Muscle layer of duodenum (tissue), 2 donors: ENCODE data around the gene PRKCA.

ENCODE experiments used
- H3K27ac ChIP-seq: one replicate; pipeline ENCODE4 v1.7.0; 2013; ENCODE audit warnings: mild to moderate bottlenecking, low read length
- H3K27me3 ChIP-seq: one replicate; pipeline ENCODE4 v1.7.0; 2013; ENCODE audit warnings: low read depth, mild to moderate bottlenecking, control low read depth, low read length
- H3K36me3 ChIP-seq, 2 donors: one replicate each; pipeline ENCODE4 v1.7.0; 2013; ENCODE audit warnings: low read length in 2 of 2, control low read depth in 1 of 2, mild to moderate bottlenecking in 1 of 2; ENCODE audit not compliant: insufficient read depth in 2 of 2, control insufficient read depth in 1 of 2
- H3K4me1 ChIP-seq, 2 donors: one replicate each; pipeline ENCODE4 v1.7.0; 2013; ENCODE audit warnings: low read length in 2 of 2, mild to moderate bottlenecking in 2 of 2, control low read depth in 1 of 2, moderate library complexity in 1 of 2; ENCODE audit not compliant: insufficient read depth in 2 of 2, control insufficient read depth in 1 of 2
- H3K4me3 ChIP-seq, 2 donors: one replicate each; pipeline ENCODE4 v1.7.0; 2013; ENCODE audit warnings: low read length in 2 of 2, low read depth in 1 of 2, mild to moderate bottlenecking in 1 of 2
- H3K9me3 ChIP-seq, 2 donors: one replicate each; pipeline ENCODE4 v1.7.0; 2013; ENCODE audit warnings: low read length in 2 of 2, control low read depth in 1 of 2, mild to moderate bottlenecking in 1 of 2; ENCODE audit not compliant: control insufficient read depth in 1 of 2
- donor health status: healthy.

Gene PRKCA

DNA sequence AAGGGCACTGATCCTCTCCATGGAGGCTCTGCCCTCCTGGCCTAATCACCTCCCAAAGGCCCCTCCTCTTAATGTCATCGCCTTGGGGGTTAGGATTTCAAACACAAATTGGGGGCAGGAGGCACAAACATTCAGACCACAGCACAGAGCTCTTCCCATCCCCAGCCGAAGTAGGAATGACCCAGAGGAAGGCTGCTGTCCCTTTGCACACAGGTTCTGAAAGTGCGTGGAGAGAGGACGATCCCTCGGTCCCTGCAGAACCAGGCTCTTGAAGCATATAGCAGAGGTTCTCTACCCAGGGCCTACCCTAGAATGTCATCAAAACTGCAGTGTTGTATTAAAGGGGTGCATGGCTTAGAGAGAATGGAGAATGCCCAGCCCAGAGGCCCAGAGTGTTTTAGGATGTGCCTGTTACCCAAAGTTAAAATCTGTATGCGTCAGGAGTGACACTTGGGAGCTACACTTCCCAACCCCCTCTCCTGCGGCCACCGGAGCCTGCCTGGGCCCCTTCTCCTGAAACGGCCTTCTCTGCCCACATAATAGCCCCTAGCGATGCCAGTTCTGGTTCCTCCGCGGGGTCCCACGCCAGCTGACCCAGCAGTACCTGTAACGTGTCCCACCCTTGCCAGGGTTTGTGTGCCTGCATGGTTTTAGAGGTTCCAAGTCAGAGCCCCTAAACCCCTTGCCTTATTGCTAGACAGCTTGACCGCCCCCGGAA lies 373.0 kb downstream of the PRKCA start:
- Histone ChIP-seq H3K27ac (no peak overlapping the region), H3K27me3 (no peaks in the 10 kb centered on the region), H3K9me3 (no peaks in the 10 kb centered on the region)

DNA sequence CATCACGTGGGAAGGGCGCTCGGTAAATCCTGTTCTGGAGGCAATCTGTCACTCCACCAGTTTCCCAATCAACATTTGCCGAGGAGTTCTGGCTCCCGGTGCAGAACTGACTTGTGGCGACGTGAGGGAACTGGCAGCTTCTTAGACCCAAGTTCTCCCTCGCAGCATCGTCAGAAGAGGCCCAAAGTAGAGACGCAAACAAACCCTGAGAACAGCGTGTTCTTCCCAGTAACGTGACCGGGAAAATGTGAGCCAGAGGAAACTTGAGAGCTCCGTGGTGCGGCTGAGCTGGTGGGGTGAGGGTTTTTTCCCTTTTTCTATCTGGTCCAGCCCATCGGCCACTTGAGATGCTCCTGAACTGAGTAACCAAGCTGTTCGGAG lies 373.6 kb downstream of the PRKCA start:
- Histone ChIP-seq H3K36me3 (peaks cover 0 to 6% of the 10 kb centered on the region in 2 donors), H3K4me3 (no peak overlapping the region), H3K4me1 (peaks cover 9 to 26% of the 10 kb centered on the region in 2 donors)

More for the DNA sequence above, 373.0 kb downstream of the PRKCA start:
- Histone ChIP-seq H3K4me3 (no peak overlapping the region), H3K4me1 (peaks cover 9 to 27% of the 10 kb centered on the region in 2 donors), H3K36me3 (peaks cover 0 to 6% of the 10 kb centered on the region in 2 donors)

DNA sequence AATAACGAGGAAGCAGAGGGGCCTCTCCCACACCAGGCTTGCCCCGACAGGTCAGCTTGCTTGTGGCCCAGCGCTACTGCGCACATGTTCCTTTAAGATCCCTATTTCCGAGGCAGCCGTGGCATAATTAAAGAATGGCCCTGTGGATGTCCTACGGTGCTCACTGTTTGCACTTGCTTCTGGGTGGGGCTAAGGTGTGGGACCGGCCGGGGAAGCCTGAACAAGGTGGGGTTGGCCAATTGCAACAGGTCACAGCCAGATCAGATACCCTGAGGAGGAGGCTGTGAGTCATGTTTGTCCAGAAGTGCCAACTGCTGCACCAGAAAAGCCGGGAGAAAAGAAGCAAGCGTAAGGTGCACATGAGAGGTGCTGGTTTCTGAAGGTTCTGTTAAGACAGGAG lies 374.0 kb downstream of the PRKCA start:
- Histone ChIP-seq H3K4me1 (peaks cover 9 to 22% of the 10 kb centered on the region in 2 donors), H3K27ac (no peak overlapping the region), H3K27me3 (no peaks in the 10 kb centered on the region), H3K36me3 (peaks cover 0 to 6% of the 10 kb centered on the region in 2 donors), H3K4me3 (no peak overlapping the region), H3K9me3 (no peaks in the 10 kb centered on the region)

More for the DNA sequence above, 373.6 kb downstream of the PRKCA start:
- Histone ChIP-seq H3K27me3 (no peaks in the 10 kb centered on the region), H3K27ac (no peak overlapping the region), H3K9me3 (no peaks in the 10 kb centered on the region)

DNA sequence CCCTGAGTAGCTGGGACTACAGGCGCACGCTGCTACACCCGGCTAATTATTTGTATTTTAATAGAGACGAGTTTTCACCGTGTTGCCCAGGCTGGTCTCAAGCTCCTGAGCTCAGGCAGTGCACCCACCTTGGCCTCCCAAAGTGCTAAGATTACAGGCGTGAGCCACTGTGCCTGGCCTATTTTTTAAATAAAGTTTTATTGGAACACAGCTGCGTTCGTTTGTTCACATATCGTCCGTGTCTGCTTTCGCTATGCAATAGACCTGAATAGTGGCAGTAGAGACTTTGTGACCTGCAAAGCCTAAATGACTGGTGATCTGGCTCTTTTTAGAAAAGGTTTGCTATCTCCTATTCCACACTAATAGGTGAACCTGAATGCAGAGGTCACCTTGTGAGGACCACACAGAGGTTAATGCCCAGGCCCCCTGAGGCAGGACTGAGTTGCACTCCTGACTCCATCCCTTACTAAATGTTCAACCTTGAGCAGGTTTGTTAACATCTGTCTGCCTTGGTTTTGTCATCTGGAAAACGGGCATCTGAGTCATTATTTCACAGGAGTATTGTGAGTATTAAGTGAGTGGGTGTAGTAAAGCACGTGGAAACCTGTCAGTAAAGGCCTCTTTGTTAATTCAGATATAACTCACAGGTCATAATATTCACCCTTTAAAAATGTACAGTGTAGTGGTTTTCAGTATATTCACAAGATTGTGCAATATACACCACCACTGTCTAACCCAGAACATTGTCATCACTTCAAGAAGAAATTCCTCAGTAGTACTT lies 375.0 kb downstream of the PRKCA start:
- no peak overlapping the region for H3K4me3 ChIP-seq
- H3K9me3 ChIP-seq: no peaks in the 10 kb centered on the region
- peaks cover 9 to 16% of the 10 kb centered on the region in 2 donors for H3K4me1 ChIP-seq
- H3K36me3 ChIP-seq: peaks cover 0 to 6% of the 10 kb centered on the region in 2 donors
- H3K27me3 ChIP-seq: no peaks in the 10 kb centered on the region
- no peak overlapping the region for H3K27ac ChIP-seq

DNA sequence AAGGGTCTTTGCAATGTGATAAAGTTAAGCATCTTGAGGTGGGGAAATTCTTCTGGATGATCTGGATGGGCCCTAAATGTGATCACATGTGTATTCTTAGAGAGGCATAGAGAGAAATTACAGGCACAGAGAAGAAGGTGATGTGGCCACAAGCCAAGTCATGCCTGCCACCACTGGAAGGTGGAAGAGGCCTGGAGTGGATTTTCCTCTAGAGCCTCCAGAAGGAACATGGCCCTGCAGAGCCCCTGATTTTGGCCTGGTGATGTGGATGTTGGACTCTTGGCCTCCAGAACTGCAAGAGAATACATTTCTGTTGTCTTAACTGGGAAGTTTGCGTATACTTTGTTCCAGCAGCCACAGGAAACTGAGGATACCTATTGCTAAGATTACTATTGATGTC lies 375.6 kb downstream of the PRKCA start:
- H3K27me3 ChIP-seq: no peaks in the 10 kb centered on the region
- H3K36me3 ChIP-seq: peaks cover 0 to 6% of the 10 kb centered on the region in 2 donors
- H3K4me3 ChIP-seq: no peak overlapping the region
- H3K9me3 ChIP-seq: no peaks in the 10 kb centered on the region
- H3K4me1 ChIP-seq: peaks cover 9 to 15% of the 10 kb centered on the region in 2 donors
- H3K27ac ChIP-seq: no peak overlapping the region

DNA sequence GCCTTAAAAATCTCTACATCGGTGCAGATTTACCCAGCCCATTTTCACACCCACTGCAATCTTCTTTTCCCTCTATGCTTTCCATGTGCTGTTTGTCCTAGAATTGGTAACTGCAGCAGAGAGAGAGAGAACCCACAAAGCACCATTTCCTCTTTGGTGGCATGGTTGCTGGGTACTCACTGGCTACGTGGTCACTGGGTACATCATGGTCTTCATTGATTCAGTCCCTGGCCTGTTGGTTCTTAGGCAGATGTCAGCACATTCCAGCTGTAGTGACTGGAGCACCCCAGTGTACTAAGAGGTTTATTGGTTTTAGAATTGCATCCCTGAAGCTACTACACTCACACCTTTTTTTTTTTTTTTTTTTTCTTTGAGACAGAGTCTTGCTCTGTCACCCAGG lies 376.4 kb downstream of the PRKCA start:
- Histone ChIP-seq H3K27ac (no peak overlapping the region), H3K27me3 (no peaks in the 10 kb centered on the region), H3K9me3 (no peaks in the 10 kb centered on the region), H3K36me3 (peaks cover 0 to 6% of the 10 kb centered on the region in 2 donors), H3K4me3 (no peak overlapping the region), H3K4me1 (peaks cover 3 to 11% of the 10 kb centered on the region in 2 donors)

DNA sequence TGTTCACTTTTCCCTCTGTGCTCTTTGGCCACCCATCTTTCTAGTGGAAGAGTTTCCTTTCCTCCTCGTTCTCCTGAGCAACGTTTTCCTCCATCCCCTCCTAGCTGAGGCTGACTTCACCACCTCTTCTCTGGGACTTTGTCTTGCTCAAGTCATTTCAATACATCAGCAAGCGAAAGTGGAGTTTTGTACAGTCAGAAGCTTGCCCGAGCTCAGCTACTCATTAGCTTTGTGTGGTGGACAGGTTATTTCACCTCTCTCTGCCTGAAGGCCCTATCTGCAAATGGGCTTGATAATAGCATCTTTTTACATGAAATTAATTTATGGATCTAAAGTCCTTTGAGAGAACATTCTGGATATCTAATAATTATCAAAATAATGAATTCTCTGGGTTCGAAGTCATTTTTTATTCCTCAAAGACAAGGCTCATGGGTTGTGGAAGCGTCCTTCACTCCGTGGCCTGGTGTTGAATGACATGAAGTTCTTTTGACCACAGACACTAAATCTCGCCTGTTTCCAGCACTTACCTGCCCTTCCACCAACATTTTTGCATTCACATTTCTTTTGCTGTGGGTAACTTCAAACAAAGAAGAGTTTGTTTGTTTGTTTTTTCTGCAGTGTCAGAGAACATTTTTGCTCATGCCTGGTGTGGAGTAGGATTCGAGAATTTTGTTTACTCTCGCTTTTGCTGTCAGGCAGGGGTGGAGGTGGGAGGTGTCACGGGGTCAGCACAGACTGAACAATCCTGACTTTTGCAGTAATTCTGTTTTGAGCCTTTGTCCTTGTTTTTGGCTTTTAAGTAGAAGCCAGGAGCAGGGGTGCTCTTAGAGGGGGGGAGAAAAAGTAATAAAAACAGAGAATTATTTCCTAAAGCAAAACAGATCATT lies 377.5 kb downstream of the PRKCA start:
- Histone ChIP-seq H3K27ac (no peak overlapping the region), H3K4me1 (peaks cover 0 to 7% of the 10 kb centered on the region in 2 donors), H3K4me3 (no peak overlapping the region), H3K27me3 (no peaks in the 10 kb centered on the region), H3K9me3 (no peaks in the 10 kb centered on the region), H3K36me3 (peaks cover 0 to 6% of the 10 kb centered on the region in 2 donors)

DNA sequence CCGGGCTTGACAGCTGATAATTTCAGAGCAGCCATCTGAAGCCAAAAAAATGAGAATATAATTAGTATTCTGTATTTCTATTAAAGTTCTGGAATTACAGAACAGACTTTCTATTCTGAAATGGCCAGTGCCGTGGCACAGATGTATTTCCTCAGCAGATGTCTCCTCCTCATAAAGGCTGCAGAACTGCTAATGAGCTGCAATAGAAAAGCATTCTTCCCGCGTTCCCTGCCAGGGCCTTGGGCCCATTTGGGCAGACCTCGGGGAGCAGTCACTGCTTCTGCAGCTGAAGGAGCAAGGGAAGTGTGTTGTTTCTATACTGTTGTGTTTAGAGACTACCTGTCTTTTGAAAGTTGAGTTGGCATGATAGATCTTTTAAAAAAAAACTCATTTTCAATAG lies 379.9 kb downstream of the PRKCA start:
- Histone ChIP-seq H3K27me3 (no peaks in the 10 kb centered on the region), H3K27ac (no peak overlapping the region), H3K9me3 (no peaks in the 10 kb centered on the region), H3K4me3 (no peak overlapping the region), H3K4me1 (peaks cover 0 to 7% of the 10 kb centered on the region in 2 donors), H3K36me3 (peaks cover 0 to 5% of the 10 kb centered on the region in 2 donors)

DNA sequence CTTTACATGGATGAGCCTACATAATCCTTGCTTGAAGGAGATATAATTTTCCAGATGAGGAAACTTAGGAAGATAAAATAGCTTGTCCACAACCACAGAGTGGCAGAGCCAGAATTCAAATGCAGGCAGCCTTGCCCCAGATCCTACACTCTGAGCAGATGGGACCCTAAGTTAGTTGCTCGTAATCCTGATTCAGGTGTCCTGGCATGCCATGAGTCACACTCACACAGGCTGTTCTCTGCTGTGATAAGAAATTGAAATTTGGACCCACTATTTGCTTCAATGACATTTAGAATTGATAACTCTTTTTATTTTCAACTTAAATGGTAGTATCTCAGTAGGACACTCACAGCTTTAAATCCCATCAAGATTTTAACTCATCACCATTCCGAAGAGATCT lies 381.8 kb downstream of the PRKCA start:
- H3K4me3 ChIP-seq: no peak overlapping the region
- H3K4me1 ChIP-seq: peaks cover 0 to 7% of the 10 kb centered on the region in 2 donors
- no peaks in the 10 kb centered on the region for H3K9me3 ChIP-seq
- peaks cover 3 to 19% of the 10 kb centered on the region in 2 donors for H3K36me3 ChIP-seq
- no peaks in the 10 kb centered on the region for H3K27me3 ChIP-seq
- H3K27ac ChIP-seq: no peak overlapping the region

DNA sequence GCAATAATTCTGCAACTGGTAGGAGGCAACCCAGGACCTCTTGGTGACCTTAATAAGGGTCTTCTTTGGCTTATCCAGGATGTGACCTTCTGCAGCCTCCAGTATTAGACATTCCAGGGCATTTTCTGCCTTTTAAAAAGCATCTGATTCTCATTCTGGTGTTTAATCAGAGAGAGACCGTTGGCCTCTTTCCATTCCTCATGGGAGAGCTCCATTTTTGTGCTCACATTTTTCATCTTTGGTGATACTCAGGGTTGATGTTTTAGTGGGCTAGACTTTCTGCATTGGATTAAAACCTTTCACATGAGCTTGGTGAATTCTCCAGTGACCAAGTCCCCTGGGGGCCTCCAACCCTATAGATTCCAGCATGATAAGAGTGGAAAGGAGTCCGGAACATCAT lies 382.3 kb downstream of the PRKCA start:
- no peak overlapping the region for H3K27ac ChIP-seq
- H3K4me3 ChIP-seq: no peak overlapping the region
- no peaks in the 10 kb centered on the region for H3K27me3 ChIP-seq
- H3K4me1 ChIP-seq: peaks cover 0 to 7% of the 10 kb centered on the region in 2 donors
- no peaks in the 10 kb centered on the region for H3K9me3 ChIP-seq
- peaks cover 3 to 21% of the 10 kb centered on the region in 2 donors for H3K36me3 ChIP-seq

DNA sequence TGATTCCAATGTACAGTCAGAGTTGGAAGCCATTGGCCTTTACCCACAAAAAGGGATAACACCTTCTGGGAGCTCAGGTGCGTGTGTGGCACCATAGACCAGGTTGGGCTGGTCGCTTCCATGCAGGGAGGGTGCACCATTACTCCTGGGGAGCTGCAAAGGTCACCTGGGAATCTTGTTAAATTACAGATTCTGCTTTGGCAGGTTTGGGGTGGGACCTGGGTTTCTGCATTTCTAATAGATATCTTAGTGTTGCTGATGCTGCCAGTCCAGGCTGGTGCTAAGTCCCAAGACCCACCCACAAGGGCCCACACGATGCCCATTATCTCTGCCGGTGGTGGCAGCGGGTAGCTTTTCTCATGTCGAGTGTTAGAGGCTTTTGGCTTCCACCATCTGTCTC lies 384.2 kb downstream of the PRKCA start:
- H3K27ac ChIP-seq: no peak overlapping the region
- H3K9me3 ChIP-seq: no peaks in the 10 kb centered on the region
- H3K4me3 ChIP-seq: no peak overlapping the region
- peaks cover 0 to 7% of the 10 kb centered on the region in 2 donors for H3K4me1 ChIP-seq
- H3K27me3 ChIP-seq: no peaks in the 10 kb centered on the region
- H3K36me3 ChIP-seq: peaks cover 3 to 21% of the 10 kb centered on the region in 2 donors
